Activated CD4-positive, alpha-beta T cell treated with anti-CD3 and anti-CD28 coated beads, Interleukin-2, amount 50 U/mL, for 24 hours (primary cell): ENCODE results near the gene PARP12.

ENCODE experiments used
- DNase-seq, 2 donors: peaks; one replicate each; pipeline ENCODE4 v3.0.0-alpha.2; 2020; ENCODE audit warnings: low read depth in 1 of 2, low spot score in 1 of 2

PARP12 gene

DNA sequence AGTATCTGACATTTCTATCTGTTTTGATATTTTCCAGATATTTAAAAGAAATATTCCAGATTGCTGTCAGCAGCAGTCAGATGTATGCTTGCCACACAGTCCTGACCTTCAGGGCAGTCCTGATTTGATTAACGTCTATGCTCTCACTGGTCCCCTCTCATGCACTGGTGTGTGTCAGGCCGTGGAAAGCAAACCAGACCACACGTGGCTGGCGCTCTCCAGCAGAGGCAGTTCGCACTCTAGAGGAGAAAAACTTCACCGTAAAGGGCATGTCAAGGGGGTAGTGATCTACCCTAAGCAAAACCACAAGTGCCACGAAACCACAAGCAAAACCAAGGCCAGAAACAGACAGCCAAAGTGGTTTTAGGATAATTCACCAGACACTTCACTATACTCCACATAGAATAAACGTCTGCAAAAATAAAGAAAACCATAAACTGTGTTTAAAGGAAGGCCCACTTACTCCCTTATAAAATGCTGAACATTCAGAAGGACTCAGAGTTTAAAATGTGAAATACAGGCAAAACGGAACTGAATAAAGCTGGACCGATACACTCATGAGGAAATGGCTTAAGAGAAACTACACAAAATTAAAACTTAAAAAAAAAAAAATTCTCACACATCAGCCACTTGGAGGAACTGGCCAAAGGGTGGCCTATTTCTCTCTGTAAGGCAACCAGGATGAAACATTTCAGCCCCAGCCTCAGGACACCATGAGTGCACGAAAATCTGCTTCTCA is 26.4 kb downstream of the PARP12 start:
- DNase-seq, result no peak

DNA sequence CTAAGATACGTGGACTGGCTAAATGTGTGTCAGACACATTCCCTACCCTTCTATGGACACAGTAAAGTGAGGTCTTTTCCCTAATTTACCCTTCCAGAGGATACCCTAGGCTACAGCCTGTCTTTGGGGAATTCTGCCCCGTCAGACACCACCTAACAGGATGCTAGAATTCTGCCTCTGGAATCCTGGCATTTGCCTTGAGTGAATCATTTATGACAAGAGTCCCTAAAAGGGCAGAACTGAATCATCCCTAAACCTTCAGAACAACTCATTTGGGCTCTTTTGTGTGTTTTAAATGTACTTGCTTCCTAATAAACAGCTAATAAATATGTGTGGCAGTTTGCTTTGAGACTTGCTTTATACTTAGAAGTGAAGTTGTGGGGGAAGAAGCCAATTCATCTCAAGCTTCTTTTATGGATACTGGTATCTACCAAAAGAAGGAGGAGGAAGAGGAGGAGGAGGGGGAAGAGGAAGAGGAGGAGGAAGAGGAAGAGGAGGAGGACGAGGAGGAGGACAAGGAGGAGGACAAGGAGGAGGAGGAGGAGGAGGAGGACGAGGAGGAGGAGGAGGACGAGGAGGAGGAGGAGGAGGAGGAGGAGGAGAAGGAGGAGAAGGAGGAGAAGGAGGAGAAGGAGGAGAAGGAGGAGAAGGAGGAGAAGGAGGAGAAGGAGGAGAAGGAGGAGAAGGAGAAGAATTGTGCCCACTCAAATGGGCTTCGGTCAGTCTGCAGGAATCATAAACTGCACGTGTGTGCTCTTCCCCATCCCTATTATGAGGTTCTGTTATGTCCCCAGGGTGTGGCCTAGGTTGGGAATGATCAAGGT is 27.1 kb downstream of the PARP12 start:
- no peak for DNase-seq

DNA sequence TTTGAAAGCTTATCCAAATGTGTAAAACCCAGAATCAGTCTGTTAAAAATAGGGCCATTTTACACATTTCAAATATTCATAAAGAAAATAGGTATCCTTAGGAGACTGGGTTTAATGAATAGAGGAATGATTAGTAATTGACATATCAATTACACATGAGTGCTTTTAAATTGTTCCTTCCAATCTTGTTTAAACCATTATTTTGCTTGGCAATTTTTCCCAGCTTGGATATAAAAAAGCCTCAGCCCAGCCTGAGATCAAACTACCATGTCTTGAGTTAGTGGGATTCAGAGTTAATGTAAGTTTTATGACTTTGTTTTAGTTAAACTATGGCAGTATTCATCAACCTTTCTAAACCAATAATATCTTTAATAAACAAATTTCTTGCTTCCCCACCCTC is 28.3 kb downstream of the PARP12 start:
- no peak for DNase-seq

DNA sequence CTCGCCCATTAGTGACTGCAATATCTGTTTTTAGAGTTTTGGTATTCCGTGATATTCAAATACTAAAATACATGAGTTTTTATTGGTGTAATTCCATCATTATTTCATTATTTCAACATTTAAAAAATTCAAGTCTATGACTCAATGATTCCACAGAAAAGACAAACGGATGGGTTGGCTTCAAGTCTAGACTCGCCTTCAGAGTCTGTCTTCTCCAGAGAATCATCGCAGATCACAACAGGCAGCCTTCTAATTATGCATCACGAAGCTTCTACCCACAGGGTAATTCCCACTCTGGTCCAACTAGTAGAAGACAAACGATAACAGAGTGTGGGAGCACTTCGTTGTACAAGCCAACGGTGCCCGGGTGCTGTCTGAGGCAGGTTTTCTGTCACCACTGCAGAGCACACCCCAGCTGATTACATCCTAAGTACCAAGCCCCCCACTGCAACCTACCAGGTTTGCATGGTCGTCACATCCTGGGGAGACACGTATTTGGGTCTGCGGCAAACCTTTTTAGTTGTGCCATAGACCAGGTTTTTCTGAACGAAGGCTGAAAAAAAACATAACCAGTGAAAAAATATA is 28.9 kb downstream of the PARP12 start:
- DNase-seq, result no peak

DNA sequence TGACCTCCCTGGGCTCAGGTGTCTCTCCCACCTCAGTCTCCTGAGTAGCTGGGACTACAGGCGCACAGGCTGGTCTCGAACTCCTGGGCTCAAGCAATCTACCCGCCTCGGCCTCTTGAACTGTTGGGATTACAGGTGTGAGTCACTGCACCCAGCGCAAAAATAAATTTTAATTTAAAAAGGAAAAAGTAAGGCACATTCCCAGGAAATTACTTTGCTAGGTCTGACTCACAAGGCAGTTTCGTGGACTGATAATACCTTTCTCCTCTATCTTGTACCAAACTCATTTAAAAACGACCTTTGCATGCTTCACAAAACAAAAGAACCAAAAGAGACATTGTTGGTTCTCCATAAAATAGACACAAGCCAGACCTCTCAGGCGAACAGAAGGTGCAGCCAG is 29.7 kb downstream of the PARP12 start:
- DNase-seq, result no peak

DNA sequence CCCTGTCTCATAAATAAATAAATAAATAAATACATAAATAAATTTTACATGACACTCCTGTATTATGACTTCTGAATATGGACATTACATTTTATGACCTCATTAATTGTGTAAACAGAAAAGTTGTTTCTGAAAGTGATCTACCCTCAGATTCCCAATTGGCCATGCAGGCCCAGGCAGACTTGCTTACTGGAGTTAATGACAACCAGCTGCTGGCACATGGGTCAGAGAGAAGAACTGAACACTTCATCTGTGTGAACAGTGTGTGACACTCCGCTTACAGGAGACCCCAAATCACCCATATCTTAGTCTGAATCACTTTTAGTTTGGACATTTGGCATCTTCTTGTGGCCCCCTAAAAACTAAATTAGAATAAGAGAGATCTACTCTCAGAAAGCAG is 31.4 kb downstream of the PARP12 start:
- no peak for DNase-seq

DNA sequence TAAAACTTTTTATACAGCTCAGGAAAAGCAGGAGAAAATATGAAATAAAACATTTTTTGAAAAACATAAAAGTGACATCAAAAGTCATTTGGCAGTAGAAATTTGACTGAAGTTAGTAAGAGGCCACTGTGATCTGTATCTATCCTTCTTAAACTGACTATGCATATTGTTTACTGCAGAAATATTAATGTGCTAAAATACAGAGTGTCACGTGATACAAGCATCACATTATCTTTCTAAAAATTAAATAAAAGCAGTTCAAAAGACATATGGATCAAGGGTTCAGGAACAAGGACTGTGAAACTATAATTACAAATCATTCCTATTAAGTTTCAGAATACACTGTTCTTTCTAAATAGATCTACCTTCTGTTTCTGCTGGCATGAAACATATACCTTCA is 33.7 kb downstream of the PARP12 start:
- no peak for DNase-seq

DNA sequence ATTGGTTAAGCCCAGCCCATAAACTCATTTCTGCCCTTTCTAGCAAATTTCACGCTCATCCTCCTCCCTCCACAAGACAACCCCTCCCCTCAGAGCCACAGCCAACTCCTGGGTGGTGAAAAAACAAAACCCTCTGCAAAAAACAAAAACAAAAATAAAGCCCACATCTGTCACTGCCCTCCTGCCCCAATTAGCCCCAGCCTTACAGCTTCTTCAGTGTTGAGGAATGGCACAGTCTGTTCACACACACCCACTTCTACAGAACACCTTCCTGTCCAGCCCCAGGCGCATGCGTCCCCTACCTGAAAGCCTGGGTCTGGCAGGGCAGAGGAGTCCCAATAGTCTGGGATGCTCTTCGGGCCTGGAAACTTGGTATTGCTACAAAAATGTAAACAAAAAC is 34.4 kb downstream of the PARP12 start:
- DNase-seq, result no peak

DNA sequence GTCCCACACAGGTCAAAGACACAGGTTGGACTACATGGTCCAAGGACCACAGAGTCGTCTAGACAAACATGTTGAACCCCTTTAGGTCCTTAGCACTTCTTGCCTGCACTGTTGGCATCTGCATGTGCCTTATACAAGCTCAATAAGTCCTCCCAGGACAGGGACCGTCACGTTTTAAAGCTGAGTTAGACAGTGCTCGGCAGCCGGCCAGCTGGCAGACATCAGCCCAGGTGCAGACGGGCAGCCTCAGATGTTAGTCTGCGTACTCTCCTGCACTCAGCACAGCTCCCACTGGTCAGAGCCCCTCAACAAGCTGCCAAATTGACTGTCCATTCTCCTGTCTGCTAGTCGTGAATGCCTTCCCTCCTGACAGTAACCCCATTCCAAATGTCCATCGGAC is 34.9 kb downstream of the PARP12 start:
- DNase-seq, result no peak

DNA sequence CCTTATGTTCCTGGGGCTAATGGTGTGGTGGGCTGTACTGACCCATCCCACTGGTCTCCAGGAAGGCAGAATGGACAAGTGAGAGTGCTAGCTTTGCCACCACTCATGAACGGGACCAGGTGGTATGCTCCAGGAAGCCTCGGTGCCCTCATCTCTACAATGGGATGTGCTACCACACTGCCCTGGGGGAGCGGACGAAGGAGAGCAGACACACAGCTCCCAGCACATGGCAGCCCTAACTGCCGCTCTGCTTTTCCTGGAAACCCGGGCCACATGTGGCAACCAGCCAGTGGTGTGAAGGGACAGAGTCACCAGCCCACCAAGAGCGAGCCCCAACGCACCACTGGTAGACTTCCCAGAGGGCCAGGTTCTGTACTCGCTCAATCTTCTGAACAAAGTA is 35.8 kb downstream of the PARP12 start:
- no peak for DNase-seq

DNA sequence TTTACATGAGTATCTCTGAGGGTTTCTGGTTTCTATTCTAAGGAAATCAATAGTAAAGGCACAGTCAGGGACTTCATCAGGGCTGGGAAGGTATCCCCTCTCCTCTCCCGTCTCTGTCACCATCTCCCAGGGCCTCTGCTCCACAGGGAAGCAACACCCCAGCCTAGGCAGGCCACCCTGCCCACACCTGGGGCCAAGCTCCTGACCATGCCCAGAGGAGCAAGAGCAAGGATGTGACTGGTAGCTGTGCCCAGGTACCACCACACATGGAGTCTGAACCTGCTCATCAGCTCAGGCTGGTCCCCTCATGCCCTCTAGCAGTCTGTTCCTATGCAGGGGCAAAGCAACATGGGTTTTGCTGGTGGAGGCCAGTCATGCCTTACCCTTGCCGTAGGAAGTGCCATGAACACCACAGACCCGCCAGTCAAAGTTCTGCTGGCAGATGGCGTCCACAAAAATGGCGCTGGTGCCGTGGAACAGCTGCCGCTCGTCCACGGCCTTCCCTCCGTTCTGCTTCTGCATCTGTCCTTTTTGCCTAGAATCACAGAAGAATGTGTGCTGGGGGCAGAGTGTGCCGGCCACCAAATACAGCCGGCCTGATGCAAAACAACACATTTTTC is 36.8 kb downstream of the PARP12 start:
- DNase-seq, result no peak

DNA sequence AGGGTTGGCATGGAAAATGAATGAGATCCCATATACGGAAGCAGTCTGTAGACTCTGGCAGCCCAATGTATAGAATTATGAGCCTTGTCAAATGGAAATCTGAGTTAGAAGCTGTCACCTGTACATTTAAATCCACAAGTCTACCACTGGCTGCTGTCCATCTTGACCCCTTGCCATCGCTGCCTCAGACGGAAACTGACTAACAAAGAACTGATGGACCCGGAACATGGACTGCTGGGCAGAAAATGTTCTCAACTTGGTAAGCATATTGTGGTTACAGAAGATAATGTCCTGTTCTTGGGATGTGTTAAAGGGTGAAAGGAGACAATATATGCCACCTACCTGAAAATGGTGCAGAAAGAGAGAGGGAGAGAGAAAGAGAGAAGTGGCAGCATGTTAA is 37.5 kb downstream of the PARP12 start:
- no peak for DNase-seq

DNA sequence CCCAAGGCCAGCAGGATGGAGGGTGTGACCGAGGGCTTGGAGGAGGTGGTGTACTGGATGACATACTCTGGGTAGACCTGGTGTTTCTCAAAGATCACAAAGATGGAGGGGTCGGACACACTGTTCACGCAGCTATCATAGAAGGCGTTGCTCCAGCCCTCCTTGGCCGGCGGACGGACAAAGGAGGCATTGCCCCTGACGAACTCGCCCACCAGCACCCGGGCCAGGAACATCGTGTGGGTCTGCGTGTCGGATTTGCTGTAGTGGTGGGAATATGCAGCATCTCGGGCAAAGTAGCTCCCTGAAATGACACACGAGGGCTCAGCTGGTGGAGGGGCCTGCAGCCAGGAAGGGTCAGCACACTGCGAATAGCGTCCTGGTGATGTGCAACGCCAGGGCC is 38.2 kb downstream of the PARP12 start:
- DNase-seq, result no peak

DNA sequence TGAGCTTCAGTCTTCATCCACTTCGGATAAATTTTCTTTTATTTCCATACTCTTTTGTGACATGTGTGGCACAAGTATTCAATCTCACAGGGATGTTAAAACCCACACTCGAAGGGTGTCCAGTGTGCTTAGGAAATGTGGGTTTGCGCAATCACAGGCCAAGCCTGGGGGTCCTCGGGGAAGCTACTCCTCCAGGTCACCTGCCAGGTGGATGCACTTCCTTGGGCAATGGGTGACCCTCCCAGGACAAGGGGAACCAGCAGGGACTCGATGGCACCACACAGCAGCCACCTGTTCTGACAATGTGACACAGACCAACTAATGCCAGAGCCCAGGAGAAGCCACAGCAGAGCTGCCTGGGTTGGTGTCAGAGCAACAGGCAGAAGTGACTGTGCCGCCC is 39.0 kb downstream of the PARP12 start:
- DNase-seq, result no peak

DNA sequence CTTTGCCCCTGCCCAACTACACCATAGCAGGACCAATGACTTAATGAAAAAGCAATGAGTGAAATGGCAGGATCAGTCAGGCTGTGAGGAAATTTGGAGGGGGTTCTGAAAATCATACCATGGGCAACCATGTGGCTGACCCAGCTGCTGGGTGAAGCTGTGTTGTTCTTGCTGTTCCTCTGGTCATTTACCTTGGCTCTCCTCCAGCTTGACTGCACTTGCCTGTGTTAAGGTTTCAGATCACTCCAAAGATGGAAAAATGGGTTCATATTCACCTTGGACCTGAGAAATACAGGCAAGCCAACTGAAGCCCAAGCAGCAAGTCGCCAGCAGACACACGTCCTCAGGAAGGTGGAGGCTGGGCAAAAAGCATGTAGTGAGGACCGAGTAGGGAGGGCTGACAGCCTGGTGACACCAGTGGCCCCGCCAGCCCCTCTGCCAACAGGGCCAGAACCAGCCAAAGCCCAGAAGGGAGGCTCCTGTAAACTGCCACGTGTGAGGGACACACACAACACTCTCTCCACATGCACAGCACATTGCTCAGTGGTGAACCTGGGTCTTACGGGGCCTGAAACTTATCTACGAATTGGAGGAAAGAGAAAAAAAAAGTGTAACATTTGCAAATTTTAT is 40.1 kb downstream of the PARP12 start:
- no peak for DNase-seq

DNA sequence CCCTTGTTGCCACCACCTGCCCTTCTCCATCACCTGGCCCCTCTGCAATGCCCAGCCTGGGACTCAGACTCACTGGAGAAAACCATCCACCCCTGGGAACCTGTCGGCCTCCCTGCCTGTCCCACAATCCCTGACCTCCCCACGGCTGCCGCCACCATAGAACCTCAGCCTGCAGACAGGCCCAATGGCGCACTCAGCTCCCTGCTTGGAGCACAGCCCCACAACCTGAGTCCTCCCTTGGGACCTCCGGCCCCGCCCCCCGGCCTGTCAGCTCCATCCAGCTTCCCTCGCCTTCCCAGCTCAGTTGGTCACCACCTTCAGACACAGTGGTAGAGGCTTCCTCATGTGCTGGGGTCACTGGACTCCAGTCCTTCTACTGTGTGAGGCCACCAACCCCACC is 41.1 kb downstream of the PARP12 start:
- DNase-seq, result no peak

DNA sequence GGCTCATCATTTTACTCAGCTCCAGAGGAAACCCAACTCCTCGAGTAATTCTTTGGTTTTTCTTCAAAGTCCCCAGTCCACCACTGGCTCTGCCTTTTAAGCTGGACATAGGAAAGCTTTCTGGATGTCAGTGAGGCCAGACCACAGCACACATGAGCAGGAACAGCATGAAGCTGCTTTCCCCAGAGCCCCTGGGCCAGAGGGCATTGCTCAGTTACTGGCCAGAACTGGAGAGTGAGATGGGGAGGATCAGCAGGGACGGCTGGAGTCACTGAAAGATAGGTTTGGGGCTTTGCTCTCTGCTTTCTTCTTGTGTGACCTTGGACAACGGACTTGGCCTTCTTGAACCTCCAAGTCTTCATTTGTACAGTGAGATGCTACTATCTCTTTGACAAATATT is 43.1 kb downstream of the PARP12 start:
- DNase-seq, result no peak

DNA sequence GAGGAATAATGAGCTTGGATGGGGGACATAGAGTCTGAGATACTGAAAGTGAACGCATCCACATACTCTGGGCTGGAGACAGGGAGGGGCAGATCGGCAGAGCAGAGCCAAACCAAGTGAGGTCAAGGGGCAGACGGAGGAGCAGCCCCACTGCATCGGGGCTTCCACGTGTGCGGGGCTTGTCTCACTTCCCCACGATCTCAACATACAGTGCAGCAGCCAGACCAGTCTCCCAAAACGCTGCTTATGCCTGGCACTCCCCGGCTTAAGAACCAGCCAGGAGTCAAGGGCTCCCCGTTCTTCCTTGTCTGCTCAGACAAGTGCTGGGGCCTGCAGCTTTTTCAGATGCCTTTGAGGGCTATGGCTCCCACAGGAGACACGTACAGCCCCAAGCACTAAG is 43.6 kb downstream of the PARP12 start:
- DNase-seq, result no peak

DNA sequence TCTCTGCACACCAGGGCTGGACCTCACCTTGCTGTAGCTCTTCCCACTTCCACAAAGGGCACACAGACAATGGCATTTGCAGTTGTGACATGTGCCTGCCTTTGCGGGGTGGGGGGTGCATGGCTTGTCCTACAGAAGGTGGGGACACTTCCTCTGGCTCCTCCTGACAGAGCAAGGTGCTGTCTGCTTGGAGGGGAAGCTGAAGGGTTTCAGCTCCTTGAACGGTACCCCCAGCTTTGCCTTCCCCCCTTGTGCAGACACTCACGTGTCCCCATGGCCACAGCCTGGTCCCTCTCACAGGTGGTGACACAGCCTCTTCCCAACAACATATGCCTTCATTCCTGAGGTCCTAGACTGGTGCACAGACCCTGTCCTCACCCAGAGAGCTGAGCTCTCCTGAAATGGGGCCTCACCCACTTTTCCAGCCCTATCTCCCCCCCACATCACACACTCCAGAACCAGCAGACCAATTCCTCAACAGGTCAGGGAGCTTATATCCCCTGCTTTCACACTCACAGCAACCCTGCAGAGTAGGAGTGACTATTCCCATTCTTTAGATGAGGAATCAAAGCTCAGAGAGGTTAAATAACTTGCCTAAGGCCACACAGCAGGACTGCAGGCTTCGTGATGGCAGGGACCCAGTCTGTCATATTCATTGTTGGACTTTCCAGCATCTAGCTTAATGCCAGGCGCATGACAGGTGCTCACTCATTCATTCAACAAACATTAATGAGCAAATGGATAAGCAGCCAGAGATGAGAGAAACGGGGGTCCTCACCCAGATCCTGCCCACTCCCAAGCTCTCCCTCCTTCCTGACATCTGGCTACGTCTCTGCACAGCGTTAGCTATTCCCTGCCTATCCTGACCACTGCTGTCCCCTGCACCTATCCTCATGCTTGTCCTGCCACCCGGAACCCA is 44.4 kb downstream of the PARP12 start:
- DNase-seq, result no peak

DNA sequence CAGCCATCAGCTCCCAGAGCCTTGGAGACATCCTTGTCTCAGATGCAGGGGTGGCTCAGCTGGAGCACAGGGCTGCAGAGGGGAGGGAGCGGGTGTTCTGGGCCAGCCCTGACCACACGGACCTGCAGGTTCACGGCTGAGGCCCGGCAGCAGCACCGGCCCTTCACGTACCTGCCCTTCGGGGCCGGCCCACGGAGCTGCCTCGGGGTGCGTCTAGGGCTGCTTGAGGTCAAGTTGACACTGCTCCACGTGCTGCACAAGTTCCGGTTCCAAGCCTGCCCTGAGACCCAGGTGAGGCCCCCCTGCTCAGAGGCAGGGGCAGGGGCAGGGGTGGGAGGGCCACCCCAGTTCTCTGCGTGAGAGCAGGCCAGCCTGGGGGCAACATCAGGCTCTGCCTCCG is 45.2 kb downstream of the PARP12 start:
- DNase-seq, result no peak
